Neural progenitor cell (in vitro differentiated cells): Measurements from ENCODE around the gene OPCML. TPM values are rescaled to one million over a fixed set of nuclear protein-coding genes. Genes with fewer than 3 reads are reported as not detected.

ENCODE experiments used
- DNase-seq: peaks from one replicate; pipeline ENCODE4 v3.0.0-alpha.2; 2016; ENCODE audit warnings: low spot score
- H2AFZ ChIP-seq: fragments of 200-600 bp; sonication (generic); replicated peaks from 2 replicates; pipeline ENCODE4 v1.6.1; 2016; ENCODE audit warnings: antibody characterized with exemption
- H3F3A ChIP-seq: fragments of 200-600 bp; sonication (generic); 2 replicates; pipeline ENCODE4 v1.6.1; 2016; ENCODE audit warnings: antibody characterized with exemption, low read depth
- H3K27ac ChIP-seq: fragments of 200-600 bp; sonication (generic); 2 replicates; pipeline ENCODE4 v1.5.1; 2016; ENCODE audit warnings: mild to moderate bottlenecking
- H3K27me3 ChIP-seq: fragments of 200-600 bp; sonication (generic); 2 replicates; pipeline ENCODE4 v1.6.1; 2016; ENCODE audit warnings: mild to moderate bottlenecking, moderate library complexity
- H3K36me3 ChIP-seq: fragments of 200-600 bp; sonication (generic); 2 replicates; pipeline ENCODE4 v1.5.1; 2016
- H3K4me1 ChIP-seq: fragments of 200-600 bp; sonication (generic); 2 replicates; pipeline ENCODE4 v1.6.1; 2016; ENCODE audit warnings: mixed run types
- H3K4me2 ChIP-seq: fragments of 200-600 bp; sonication (generic); 2 replicates; pipeline ENCODE4 v1.6.1; 2016
- H3K4me3 ChIP-seq: fragments of 200-600 bp; sonication (generic); 2 replicates; pipeline ENCODE4 v1.5.1; 2016
- H3K79me2 ChIP-seq: fragments of 200-600 bp; sonication (generic); 2 replicates; pipeline ENCODE4 v1.6.1; 2016; ENCODE audit warnings: low read depth
- H3K9ac ChIP-seq: fragments of 200-600 bp; sonication (generic); 2 replicates; pipeline ENCODE4 v1.6.1; 2016
- H3K9me3 ChIP-seq: fragments of 200-600 bp; sonication (generic); 2 replicates; pipeline ENCODE4 v1.5.1; 2016; ENCODE audit warnings: low read depth
- H4K20me1 ChIP-seq: fragments of 200-600 bp; sonication (generic); 2 replicates; pipeline ENCODE4 v1.6.1; 2016; ENCODE audit warnings: low read depth
- H3K27ac Mint-ChIP-seq: 3 replicates; pipeline ENCODE4 v1.8.0; 2021; ENCODE audit warnings: mixed read lengths
- H3K27me3 Mint-ChIP-seq: 2 replicates; pipeline ENCODE4 v1.8.0; 2022; ENCODE audit warnings: low read depth, mild to moderate bottlenecking, inconsistent platforms, moderate library complexity, mixed read lengths; ENCODE audit not compliant: insufficient read depth
- H3K36me3 Mint-ChIP-seq: 3 replicates; pipeline ENCODE4 v1.8.0; 2021; ENCODE audit warnings: mixed read lengths
- H3K4me1 Mint-ChIP-seq: 3 replicates; pipeline ENCODE4 v1.8.0; 2021; ENCODE audit warnings: mixed read lengths
- H3K4me3 Mint-ChIP-seq: 3 replicates; pipeline ENCODE4 v1.8.0; 2021; ENCODE audit warnings: mild to moderate bottlenecking, moderate library complexity, mixed read lengths
- H3K9me3 Mint-ChIP-seq: 3 replicates; pipeline ENCODE4 v1.8.0; 2020; ENCODE audit warnings: mixed read lengths
- CTCF ChIP-seq: fragments of 200-600 bp; sonication (generic); IDR thresholded peaks from 2 replicates; pipeline ENCODE4 v1.5.1; 2017; ENCODE audit warnings: antibody characterized with exemption, mild to moderate bottlenecking
- EZH2 ChIP-seq: fragments of 200-600 bp; sonication (generic); IDR thresholded peaks from 2 replicates; pipeline ENCODE4 v1.6.1; 2017; ENCODE audit warnings: antibody characterized with exemption, mild to moderate bottlenecking, moderate library complexity
- EZH2phosphoT487 ChIP-seq: fragments of 200-600 bp; sonication (generic); IDR thresholded peaks from 2 replicates; pipeline ENCODE4 v1.6.1; 2017; ENCODE audit warnings: antibody characterized with exemption
- total RNA-seq: library from RNA; depleted of rRNA; stranded (reverse); fragments of >200 nt; gene quantifications from 2 replicates; pipeline ENCODE4 v1.2.3, GENCODE V29; 2015; ENCODE audit warnings: low replicate concordance

The OPCML gene
- total RNA-seq, 1 donor from 2014 or later = 0.02 TPM

- no peak for DNase-seq
- H3K79me2 ChIP-seq = no peaks in the 10 kb centered on the region
- H3K27me3 Mint-ChIP-seq = peaks cover 3% of the 10 kb centered on the region
- H3K27ac Mint-ChIP-seq = no peak overlapping the region
- no peak overlapping the region for H3K4me3 Mint-ChIP-seq
- TF ChIP-seq CTCF = no peak
- TF ChIP-seq EZH2phosphoT487 = no peak
- no peak for TF ChIP-seq EZH2
- H2AFZ ChIP-seq = no peak overlapping the region
- no peaks in the 10 kb centered on the region for H4K20me1 ChIP-seq
- no peaks in the 10 kb centered on the region for H3K36me3 ChIP-seq
- H3K4me3 ChIP-seq = no peak overlapping the region
- no peaks in the 10 kb centered on the region for H3K9me3 Mint-ChIP-seq
- H3K4me1 Mint-ChIP-seq = peaks cover 39% of the 10 kb centered on the region
- H3F3A ChIP-seq = no peaks in the 10 kb centered on the region
- H3K4me1 ChIP-seq = peaks cover 12% of the 10 kb centered on the region
- H3K9me3 ChIP-seq = no peaks in the 10 kb centered on the region
- H3K36me3 Mint-ChIP-seq = no peaks in the 10 kb centered on the region
- H3K9ac ChIP-seq = no peak overlapping the region
- H3K27me3 ChIP-seq = no peaks in the 10 kb centered on the region
- no peak overlapping the region for H3K27ac ChIP-seq
- no peak overlapping the region for H3K4me2 ChIP-seq
Observed at GRCh38 chr11:132817387-132817786, 714.9 kb downstream of the OPCML start.

DNA sequence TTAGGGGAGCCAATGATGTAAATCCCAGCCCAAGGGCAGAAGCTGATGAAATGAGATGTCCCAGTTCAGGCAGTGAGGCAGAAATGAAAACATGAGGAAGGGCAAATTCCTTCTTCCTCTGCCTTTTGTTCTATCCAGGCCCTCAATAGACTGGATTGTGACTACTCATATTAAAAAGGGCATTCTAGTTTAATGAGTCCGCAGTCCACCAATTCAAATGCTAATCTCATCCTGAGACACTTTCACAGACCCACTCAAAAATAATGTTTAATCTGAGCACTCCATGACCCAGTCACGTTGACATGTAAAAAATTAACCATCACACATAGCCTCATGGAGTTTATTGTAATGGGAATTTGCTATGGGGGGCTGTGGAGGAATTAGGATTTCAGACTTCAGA, 717.9 kb downstream of the OPCML start:
- Histone ChIP-seq H2AFZ (no peak overlapping the region), H3K4me1 (peaks cover 6% of the 10 kb centered on the region), H3K4me3 (no peak overlapping the region), H3K27me3 (no peaks in the 10 kb centered on the region), H3K27ac (no peak overlapping the region), H3K9me3 (no peaks in the 10 kb centered on the region), H3K36me3 (no peaks in the 10 kb centered on the region), H3K4me2 (no peak overlapping the region), H3F3A (no peaks in the 10 kb centered on the region), H3K9ac (no peak overlapping the region), H3K79me2 (no peaks in the 10 kb centered on the region), H4K20me1 (no peaks in the 10 kb centered on the region)
- no peaks in the 10 kb centered on the region for H3K9me3 Mint-ChIP-seq
- no peaks in the 10 kb centered on the region for H3K36me3 Mint-ChIP-seq
- peaks cover 3% of the 10 kb centered on the region for H3K27me3 Mint-ChIP-seq
- H3K4me3 Mint-ChIP-seq = no peak overlapping the region
- peaks cover 22% of the 10 kb centered on the region for H3K4me1 Mint-ChIP-seq
- no peak overlapping the region for H3K27ac Mint-ChIP-seq
- TF ChIP-seq EZH2phosphoT487 (no peak), CTCF (no peak), EZH2 (no peak)
- DNase-seq = no peak

- Histone ChIP-seq H3K36me3 (no peaks in the 10 kb centered on the region), H3K9ac (no peak overlapping the region), H3K27me3 (no peaks in the 10 kb centered on the region), H3K4me1 (peaks cover 6% of the 10 kb centered on the region), H3K4me2 (no peak overlapping the region), H3K79me2 (no peaks in the 10 kb centered on the region), H3K27ac (no peak overlapping the region), H2AFZ (no peak overlapping the region), H4K20me1 (no peaks in the 10 kb centered on the region), H3K9me3 (no peaks in the 10 kb centered on the region), H3F3A (no peaks in the 10 kb centered on the region), H3K4me3 (no peak overlapping the region)
- H3K27me3 Mint-ChIP-seq = peaks cover 3% of the 10 kb centered on the region
- H3K4me3 Mint-ChIP-seq = no peak overlapping the region
- TF ChIP-seq EZH2 = no peak
- TF ChIP-seq CTCF = no peak
- no peak for TF ChIP-seq EZH2phosphoT487
- no peaks in the 10 kb centered on the region for H3K36me3 Mint-ChIP-seq
- peaks cover 6% of the 10 kb centered on the region for H3K9me3 Mint-ChIP-seq
- H3K4me1 Mint-ChIP-seq = peaks cover 22% of the 10 kb centered on the region
- H3K27ac Mint-ChIP-seq = no peak overlapping the region
- DNase-seq = no peak
Observed at GRCh38 chr11:132811649-132812048, 720.7 kb downstream of the OPCML start.
